Stimulated activated effector memory CD8-positive, alpha-beta T cell treated with anti-CD3 and anti-CD28 coated beads, Interleukin-12 subunit alpha, Interleukin-12 subunit beta, amount 100 ng/mL, for 72 hours (primary cell): Measurements from ENCODE around the gene THRAP3.
A peak's percentile ranks its signal among the peaks of the same experiment; 100 is the strongest.

Experiments
- ATAC-seq: fragments of 150-1000 bp; cut with Tn5 transposase; 2 replicates; pipeline ENCODE4 v1.10.0; 2021
- DNase-seq, 2 donors: peaks; one replicate each; pipeline ENCODE4 v3.0.0; 2021 to 2022; ENCODE audit warnings: low spot score in 2 of 2
- H3K27ac Mint-ChIP-seq: one replicate; pipeline ENCODE4 v1.8.0; 2022; ENCODE audit warnings: mild to moderate bottlenecking, mixed read lengths
- H3K36me3 Mint-ChIP-seq: one replicate; pipeline ENCODE4 v1.8.0; 2022; ENCODE audit warnings: mild to moderate bottlenecking, mixed read lengths
- H3K4me1 Mint-ChIP-seq: one replicate; pipeline ENCODE4 v1.8.0; 2022; ENCODE audit warnings: mixed read lengths
- H3K4me3 Mint-ChIP-seq: one replicate; pipeline ENCODE4 v1.8.0; 2022; ENCODE audit warnings: mild to moderate bottlenecking, mixed read lengths
- H3K9me3 Mint-ChIP-seq: one replicate; pipeline ENCODE4 v1.8.0; 2022; ENCODE audit warnings: mixed read lengths

THRAP3 gene

DNA sequence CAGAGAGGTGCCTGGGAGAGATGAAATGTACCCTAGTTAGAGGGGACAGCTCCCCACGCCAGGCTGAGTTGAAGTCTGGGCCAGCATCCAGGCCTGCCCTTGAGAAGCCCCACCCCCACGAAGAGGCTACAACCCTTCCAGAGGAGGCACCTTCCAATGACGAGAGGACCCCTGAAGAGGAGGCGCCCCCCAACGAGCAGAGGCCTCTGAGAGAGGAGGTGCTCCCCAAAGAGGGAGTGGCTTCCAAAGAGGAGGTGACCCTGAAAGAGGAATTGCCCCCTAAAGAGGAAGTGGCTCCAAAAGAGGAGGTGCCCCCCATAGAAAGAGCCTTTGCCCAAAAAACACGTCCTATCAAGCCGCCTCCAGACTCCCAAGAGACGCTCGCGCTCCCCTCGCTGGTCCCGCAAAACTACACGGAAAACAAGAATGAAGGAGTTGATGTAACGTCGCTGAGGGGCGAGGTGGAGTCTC, 96.1 kb downstream of the THRAP3 start:
- Mint-ChIP-seq H3K27ac (peak overlapping the region; percentile 85), H3K9me3 (no peaks in the 10 kb centered on the region)
- ATAC-seq, result no peak

GRCh38 chr1:36320767-36321118, 96.5 kb downstream of the THRAP3 start:
- H3K36me3 Mint-ChIP-seq, result peaks cover 59% of the 10 kb centered on the region
- peak overlapping the region; percentile 85 for H3K27ac Mint-ChIP-seq
- ATAC-seq, result no peak

More for the DNA sequence above, 96.1 kb downstream of the THRAP3 start:
- Mint-ChIP-seq H3K4me1 (peaks cover 30% of the 10 kb centered on the region), H3K36me3 (peaks cover 55% of the 10 kb centered on the region), H3K4me3 (peak overlapping the region; percentile 77)
- DNase-seq, result no peak

DNA sequence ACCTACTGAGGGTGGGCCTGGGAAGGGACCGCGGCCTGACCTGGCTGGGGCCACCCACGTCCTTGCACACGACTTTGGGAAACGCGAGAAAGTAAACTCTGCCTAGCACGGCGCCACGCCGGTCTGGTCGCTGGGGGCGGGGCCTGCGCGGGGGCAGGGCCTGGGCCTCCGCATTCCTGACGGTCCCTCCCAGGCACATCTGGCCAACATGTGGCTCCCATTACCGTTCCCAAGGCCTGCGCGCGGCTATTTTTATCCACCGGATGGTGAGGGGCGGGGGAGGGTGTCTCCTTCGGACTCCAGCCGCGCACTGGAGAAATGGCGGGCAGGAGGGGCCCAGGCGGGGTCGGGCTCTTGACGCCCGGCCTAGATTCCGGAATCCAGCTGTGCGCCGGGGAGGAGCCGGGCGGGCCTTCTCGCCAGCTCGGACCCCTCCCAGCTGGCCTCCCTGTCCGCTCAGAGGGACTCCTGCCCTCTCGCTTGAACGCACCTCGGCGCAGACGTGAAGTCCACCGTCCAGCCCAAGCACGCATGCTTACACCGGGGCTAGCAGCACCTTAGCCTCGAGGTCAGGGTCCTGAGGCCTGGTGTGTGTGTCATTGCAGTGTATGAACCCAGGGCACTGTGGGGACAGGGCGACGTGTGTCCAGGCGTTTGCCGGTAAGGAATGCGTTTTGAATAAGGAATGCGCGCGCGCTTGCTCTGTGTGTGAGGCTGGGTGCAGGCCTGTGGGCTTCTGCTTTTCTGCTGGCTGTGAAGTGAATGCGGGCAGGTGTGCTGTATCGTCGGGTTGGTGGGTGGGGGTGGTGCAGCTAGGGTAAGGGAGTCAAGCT, 97.1 kb downstream of the THRAP3 start:
- Mint-ChIP-seq H3K36me3 (peaks cover 61% of the 10 kb centered on the region), H3K4me1 (peaks cover 31% of the 10 kb centered on the region), H3K27ac (peak overlapping the region; percentile 85), H3K9me3 (no peaks in the 10 kb centered on the region), H3K4me3 (peak overlapping the region; percentile 77)
- peak; percentile 39 for ATAC-seq
- no peak for DNase-seq

More at GRCh38 chr1:36320767-36321118, 96.5 kb downstream of the THRAP3 start:
- Mint-ChIP-seq H3K9me3 (no peaks in the 10 kb centered on the region), H3K4me1 (peaks cover 30% of the 10 kb centered on the region), H3K4me3 (peak overlapping the region; percentile 77)
- DNase-seq, result no peak

DNA sequence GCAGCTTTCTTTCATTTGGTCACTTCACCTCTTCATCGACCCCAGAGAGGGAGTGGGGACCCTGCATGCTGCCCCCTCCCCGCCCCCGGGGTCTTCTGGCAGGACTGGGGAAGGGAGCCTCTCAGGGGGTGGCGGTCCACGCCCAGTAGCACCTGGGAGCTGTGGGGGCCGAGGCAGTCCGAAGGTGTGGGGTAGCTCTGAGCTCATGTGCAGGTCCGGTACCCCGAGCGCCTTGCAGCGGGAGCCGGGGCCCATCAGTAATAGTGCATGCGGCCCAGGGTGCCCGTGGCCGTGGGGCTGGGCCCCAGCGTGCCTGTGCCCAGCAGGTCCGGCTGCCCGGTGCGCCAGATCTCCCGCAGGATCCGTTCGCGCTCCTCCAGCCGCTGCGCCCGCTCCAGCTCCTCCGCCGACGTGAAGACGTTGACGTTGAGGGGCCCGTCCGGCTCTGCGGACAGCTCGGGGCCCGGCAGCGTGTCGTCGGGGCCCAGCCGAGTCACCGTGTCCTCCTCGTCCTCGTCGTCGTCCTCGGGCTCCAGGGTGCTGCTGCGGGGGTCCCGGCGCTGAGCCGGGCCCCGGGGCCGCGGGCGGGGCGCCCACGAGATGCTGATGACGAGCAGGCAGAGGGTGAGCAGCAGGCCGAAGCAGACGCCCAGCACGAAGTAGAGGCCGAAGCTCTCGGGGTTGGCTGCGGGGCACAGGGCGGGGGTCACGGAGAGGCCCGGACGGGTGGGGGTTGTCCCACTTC, 98.0 kb downstream of the THRAP3 start:
- Mint-ChIP-seq H3K36me3 (peaks cover 61% of the 10 kb centered on the region), H3K27ac (peak overlapping the region; percentile 64), H3K4me1 (peaks cover 39% of the 10 kb centered on the region), H3K4me3 (peak overlapping the region; percentile 77), H3K9me3 (no peaks in the 10 kb centered on the region)
- DNase-seq (no peak), ATAC-seq (no peak)

DNA sequence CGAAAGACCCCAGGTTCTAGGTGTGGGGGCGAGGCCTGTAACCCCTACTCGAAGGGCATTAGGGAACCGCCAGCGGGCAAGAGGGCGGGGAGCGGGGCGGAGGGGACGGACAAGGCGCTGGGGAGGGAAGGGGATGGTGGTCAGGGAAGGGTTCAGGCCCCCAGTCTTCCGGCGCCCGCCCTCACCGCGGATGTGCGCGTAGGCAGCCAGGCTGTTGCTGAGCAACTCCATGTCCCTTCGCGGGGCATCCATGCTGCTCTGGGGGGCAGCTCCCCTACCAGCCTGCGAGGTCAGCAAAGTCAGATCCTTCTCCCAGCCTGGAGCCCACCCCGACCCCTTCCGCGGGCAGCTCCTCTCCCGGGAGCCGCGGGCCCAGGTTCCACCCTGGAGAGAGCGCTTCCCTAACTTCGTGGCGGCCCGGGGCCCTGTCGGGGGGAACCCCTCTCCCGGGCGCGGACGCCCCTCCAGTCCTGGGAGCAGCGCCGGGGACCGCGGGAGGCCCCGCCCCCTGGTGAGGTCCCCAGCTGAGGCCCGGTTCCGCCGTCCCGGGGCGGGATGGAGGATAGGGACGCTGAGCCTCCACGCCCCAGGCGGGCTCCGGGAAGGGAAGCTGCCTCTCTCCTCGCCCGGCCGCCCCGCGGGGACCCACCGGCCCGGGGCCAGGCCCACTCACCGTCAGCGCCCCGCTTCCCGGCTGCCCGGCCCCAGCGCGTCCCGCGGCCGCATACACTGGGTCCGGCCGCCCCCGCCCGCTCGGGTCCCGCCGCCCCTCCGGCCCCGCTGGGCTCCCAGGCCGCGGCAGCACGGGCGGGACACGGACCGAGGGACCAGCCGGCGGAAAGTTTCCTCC, 98.8 kb downstream of the THRAP3 start:
- Mint-ChIP-seq H3K4me3 (peak overlapping the region; percentile 77), H3K4me1 (peaks cover 47% of the 10 kb centered on the region), H3K36me3 (peaks cover 60% of the 10 kb centered on the region), H3K27ac (peak overlapping the region; percentile 64), H3K9me3 (no peaks in the 10 kb centered on the region)
- peak; percentile 66 for ATAC-seq
- DNase-seq, result peak; percentile 44 to 75

GRCh38 chr1:36323636-36324352, 99.6 kb downstream of the THRAP3 start, which contains the start of gene EVA1B:
Gene EVA1B, minus strand, starts transcription at chr1:36323645. Its CDS starts 608 bp downstream, at chr1:36323037.
- H3K36me3 Mint-ChIP-seq, result peaks cover 54% of the 10 kb centered on the region
- peaks cover 48% of the 10 kb centered on the region for H3K4me1 Mint-ChIP-seq
- DNase-seq (peak in 1 of 2 donors; percentile 77), ATAC-seq (peak; percentile 58)
- H3K27ac Mint-ChIP-seq, result peak within 1 kb of the TSS; percentile 72
- H3K9me3 Mint-ChIP-seq, result no peaks in the 10 kb centered on the region
- peak within 1 kb of the TSS; percentile 77 for H3K4me3 Mint-ChIP-seq

DNA sequence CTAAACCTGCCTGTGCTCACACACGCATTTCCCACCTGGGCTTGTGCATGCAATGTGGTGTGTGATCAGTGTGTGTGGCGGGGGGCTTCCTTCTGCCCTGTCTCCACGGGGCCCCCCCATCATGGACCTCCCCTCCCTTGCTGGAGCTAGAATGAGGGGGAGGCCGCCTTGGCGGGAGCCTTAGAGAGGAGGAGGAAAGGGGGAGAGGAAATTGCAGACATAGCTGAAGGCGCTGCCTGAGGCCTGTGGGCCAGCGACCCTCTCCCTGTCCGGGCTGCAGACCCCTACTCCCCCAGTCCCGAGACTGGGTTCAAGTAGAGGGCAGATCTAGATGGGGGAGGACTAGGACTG, 100.1 kb downstream of the THRAP3 start:
- Mint-ChIP-seq H3K9me3 (no peaks in the 10 kb centered on the region), H3K27ac (peak overlapping the region; percentile 72), H3K36me3 (peaks cover 52% of the 10 kb centered on the region), H3K4me1 (peaks cover 48% of the 10 kb centered on the region), H3K4me3 (peak overlapping the region; percentile 77)
- DNase-seq (no peak), ATAC-seq (no peak)

DNA sequence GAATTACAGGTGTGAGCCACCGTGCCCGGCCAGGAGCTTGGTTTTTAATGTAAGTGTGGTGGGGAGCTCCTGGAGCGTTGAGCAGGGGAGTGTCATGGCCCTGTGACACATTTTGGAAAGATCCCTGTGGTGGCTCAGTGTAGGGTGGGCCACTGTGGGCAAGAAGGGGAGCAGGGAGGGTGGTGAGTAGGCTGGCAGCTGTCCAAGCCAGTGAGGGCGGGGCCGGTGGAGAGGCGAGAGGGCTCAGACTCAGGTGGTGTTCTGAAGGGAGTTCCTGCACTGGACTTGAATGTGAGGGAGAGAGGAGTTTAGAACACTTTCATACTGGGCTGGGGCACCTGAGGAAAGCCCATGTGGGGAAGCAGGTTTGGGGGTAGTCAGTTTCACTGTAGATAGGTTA, 102.3 kb downstream of the THRAP3 start:
- no peak overlapping the region for H3K4me3 Mint-ChIP-seq
- peak overlapping the region; percentile 50 for H3K27ac Mint-ChIP-seq
- ATAC-seq, result no peak
- no peaks in the 10 kb centered on the region for H3K9me3 Mint-ChIP-seq
- peaks cover 32% of the 10 kb centered on the region for H3K36me3 Mint-ChIP-seq
- DNase-seq, result no peak
- H3K4me1 Mint-ChIP-seq, result peaks cover 37% of the 10 kb centered on the region

DNA sequence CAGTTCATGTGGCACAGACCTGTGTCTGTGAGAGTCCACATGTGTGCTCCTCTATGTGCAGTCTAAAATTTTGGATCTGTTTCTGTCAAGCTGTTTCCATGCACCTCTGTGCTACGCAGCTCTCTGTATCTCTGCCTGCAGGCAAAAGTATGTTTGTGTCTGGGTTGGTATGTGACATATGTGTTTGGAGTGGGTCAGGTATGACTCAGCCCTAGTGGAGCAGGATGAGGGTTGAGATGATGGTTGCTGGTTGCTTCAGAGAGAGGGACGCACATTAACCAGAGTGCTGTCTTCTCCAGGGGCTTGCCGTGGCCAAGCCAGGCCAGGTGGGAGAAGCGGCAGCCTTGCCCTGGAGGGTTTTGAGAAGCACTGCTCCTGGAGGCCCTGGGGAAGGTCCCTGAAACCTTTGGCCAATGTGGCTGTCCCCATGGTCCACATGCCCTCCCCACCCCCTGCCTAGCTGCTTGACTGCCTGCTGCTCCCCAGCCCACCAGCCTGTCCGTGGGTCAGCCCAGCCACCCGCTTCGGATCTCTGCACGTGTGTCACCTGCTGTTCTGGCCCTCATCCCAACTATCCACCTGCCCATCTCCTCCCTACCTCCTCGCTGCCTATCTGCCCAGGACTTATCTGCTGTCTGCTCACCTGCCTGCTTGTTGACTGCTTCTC, 103.3 kb downstream of the THRAP3 start:
- H3K36me3 Mint-ChIP-seq, result peaks cover 23% of the 10 kb centered on the region
- H3K4me3 Mint-ChIP-seq, result no peak overlapping the region
- peak overlapping the region; percentile 59 for H3K27ac Mint-ChIP-seq
- peak; percentile 67 for ATAC-seq
- H3K4me1 Mint-ChIP-seq, result peaks cover 32% of the 10 kb centered on the region
- DNase-seq, result no peak
- H3K9me3 Mint-ChIP-seq, result no peaks in the 10 kb centered on the region

GRCh38 chr1:36328088-36328480, 103.8 kb downstream of the THRAP3 start:
- DNase-seq (no peak), ATAC-seq (no peak)
- Mint-ChIP-seq H3K4me3 (no peak overlapping the region), H3K9me3 (no peaks in the 10 kb centered on the region), H3K4me1 (peaks cover 32% of the 10 kb centered on the region), H3K27ac (peak overlapping the region; percentile 59), H3K36me3 (peaks cover 18% of the 10 kb centered on the region)

DNA sequence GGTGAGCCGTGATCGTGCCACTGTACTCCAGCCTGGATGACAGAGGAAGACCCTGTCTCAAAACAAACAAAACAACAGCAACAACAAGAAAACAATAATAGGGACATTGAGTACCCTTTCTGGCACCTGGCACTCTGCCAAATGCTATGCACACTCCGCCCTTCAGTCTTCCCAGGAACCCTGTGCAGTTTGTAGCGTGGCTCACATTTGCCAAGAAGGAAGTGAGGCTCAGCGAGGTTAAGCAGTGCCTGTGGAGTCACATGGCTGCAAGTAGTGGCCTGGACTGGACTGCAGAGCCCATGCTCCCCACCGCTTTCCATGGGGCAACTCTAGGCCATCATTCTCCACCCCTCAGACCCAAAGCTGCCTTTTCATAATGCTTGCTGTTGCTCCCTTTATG, 104.5 kb downstream of the THRAP3 start:
- no peak overlapping the region for H3K4me3 Mint-ChIP-seq
- DNase-seq (no peak), ATAC-seq (no peak)
- H3K9me3 Mint-ChIP-seq, result no peaks in the 10 kb centered on the region
- H3K36me3 Mint-ChIP-seq, result peaks cover 15% of the 10 kb centered on the region
- peaks cover 32% of the 10 kb centered on the region for H3K4me1 Mint-ChIP-seq
- no peak overlapping the region for H3K27ac Mint-ChIP-seq

DNA sequence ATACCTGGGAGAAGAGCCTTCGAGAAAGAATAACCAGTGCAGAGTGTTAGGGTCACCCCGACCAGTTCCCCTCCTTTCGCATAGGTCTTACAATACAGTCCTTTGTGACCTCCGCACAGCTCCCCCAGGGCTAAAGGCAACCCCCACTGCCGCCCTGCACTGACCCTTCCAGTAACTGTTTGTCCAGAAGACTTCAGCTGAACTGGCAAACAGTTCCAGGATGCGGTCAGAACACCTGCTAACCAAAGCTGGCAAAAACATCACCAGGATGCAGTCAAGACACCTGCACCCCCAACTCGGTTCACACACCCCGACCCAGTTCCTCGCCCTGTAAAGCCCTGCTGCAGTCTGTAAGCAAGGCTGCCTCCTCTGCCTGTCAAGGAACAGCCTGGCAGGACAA, 105.6 kb downstream of the THRAP3 start:
- peak overlapping the region; percentile 18 for H3K27ac Mint-ChIP-seq
- no peaks in the 10 kb centered on the region for H3K9me3 Mint-ChIP-seq
- peaks cover 6% of the 10 kb centered on the region for H3K36me3 Mint-ChIP-seq
- peaks cover 22% of the 10 kb centered on the region for H3K4me1 Mint-ChIP-seq
- H3K4me3 Mint-ChIP-seq, result no peak overlapping the region
- ATAC-seq (no peak), DNase-seq (no peak)

DNA sequence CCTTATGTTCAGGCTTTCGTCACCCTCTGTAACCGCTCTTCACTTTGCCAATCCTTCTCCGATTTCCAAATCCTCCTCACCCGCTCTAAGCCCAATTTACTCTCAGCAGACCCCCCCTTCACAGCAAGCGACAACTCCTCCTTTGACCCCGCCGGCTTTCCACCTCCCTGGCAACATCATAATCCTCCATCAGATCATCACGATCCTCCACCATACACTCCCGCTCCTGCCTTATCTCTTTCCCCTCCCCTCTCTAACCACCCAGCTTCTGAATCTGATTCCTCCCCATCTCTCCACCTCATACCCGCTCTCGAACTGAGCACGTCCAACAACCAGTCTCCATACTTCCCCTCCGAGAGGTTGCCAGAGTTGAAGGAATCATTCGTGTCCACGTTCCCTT, 106.7 kb downstream of the THRAP3 start:
- ATAC-seq, result no peak
- Mint-ChIP-seq H3K27ac (peak overlapping the region; percentile 18), H3K4me1 (peaks cover 18% of the 10 kb centered on the region), H3K36me3 (peaks cover under 1% of the 10 kb centered on the region), H3K9me3 (no peaks in the 10 kb centered on the region), H3K4me3 (no peak overlapping the region)
- no peak for DNase-seq

DNA sequence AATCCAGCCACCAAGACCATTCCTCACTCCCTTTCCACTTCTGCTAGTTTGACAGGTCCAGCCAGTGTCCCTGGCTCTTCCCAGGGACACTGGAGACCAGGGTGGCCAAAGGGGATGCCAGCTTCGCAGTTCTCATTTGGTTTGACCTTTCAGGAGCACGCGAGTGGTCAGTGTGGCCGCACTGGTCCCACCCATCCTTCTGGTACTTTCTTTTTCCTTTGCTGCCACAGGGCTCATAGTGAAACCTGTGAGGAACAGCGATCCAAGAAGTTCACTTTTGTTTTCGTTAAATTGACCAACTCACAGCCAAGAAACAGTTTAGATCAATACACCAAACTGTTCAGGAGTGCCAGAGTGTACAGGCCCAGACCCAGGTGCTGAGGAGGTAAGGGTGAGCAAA, 113.6 kb downstream of the THRAP3 start:
- peak overlapping the region; percentile 14 for H3K27ac Mint-ChIP-seq
- H3K9me3 Mint-ChIP-seq, result no peaks in the 10 kb centered on the region
- DNase-seq (no peak), ATAC-seq (no peak)
- H3K36me3 Mint-ChIP-seq, result peaks cover 15% of the 10 kb centered on the region
- H3K4me1 Mint-ChIP-seq, result peaks cover 10% of the 10 kb centered on the region
- no peak overlapping the region for H3K4me3 Mint-ChIP-seq
